DMS53 treated with DMSO at 0.1 percent for 48 hours (cell line): ENCODE data around the gene HCRT.
"Not testable (repeated sequence)": the region's sequence is repeated elsewhere in the genome, so short reads cannot be mapped to it uniquely, and the experiment has no call there.

Source experiments
- DNase-seq: peaks from one replicate; lab custom pipeline; 2025; ENCODE audit not compliant: unreplicated experiment; lab: John Stamatoyannopoulos, UW

Gene HCRT

GRCh38 chr17:42180411-42180921 is 4.8 kb downstream of the HCRT start:
- no peak for DNase-seq

DNA sequence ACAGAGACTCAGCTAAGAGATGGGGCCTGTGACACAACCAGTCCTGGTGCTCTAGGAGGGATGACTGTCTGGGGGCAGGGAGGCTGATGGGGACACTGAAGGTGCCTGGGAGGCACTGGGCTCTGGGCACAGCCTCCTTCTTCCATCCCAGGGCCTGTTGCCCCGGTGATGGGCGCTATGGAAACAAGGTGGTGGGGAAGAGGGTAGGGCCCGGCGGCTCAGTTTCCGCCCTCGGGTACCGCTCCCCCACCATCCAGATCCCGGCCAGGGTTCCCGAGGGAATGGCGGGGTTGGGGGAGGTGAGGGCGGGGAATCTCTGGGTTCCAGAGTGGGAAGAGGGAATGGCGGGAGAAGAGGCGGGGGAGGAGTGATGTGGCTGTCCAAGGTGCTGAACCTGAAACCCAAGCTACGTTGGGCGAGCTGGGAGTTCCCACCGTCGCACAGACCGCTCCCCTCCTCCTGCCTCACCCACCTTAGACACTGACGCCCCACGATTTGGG is 5.3 kb downstream of the HCRT start:
- DNase-seq, result no peak

- no peak for DNase-seq
These were observed 5.9 kb downstream of the HCRT start for GRCh38 chr17:42179335-42179734.

DNA sequence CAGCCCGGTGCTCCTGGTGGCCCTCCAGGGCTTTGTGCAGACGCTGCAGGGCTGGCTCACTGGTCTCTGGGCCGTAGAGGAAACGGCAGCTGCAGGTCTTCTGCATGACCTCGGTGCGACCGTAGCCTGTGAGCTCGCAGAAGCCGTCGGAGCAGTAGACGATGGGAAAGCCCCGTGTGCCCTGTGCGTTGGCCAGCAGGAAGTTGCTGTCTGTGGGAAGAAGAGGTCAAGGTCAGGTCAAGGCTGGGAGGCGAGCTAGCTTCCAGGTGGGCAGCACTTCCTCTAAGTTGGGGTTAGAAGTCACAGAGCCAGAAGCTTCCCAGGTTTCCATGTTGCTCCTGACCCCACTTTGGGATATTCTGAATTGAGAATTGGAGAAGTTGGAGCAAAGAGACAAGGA is 6.4 kb downstream of the HCRT start:
- no peak for DNase-seq

GRCh38 chr17:42177684-42178083 is 7.6 kb downstream of the HCRT start:
- DNase-seq, result no peak

GRCh38 chr17:42174126-42174783 is 11.0 kb downstream of the HCRT start:
- DNase-seq, result no peak

DNA sequence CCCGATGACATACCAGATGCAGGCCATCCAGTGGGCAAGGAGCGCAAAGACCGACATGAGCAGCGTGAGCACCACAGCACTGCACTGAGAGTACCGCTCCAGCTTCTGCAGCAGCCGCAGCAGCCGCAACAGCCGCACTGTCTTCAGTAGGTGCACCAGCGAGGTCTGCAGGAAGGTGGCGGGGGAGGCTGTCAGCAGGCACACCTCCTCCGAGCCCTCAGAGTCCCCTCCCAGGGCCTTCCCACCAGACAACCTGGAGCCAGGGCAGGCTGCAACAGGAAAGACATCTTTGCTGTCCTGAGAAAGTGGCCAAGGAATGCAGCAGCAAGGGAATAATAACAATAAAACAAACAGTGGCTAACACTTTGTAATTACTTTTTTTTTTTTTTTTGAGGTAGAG is 13.4 kb downstream of the HCRT start:
- no peak for DNase-seq

GRCh38 chr17:42169351-42169750 is 15.9 kb downstream of the HCRT start:
- no peak for DNase-seq

- DNase-seq, result no peak
These were observed 17.4 kb downstream of the HCRT start for GRCh38 chr17:42167807-42168206.

DNA sequence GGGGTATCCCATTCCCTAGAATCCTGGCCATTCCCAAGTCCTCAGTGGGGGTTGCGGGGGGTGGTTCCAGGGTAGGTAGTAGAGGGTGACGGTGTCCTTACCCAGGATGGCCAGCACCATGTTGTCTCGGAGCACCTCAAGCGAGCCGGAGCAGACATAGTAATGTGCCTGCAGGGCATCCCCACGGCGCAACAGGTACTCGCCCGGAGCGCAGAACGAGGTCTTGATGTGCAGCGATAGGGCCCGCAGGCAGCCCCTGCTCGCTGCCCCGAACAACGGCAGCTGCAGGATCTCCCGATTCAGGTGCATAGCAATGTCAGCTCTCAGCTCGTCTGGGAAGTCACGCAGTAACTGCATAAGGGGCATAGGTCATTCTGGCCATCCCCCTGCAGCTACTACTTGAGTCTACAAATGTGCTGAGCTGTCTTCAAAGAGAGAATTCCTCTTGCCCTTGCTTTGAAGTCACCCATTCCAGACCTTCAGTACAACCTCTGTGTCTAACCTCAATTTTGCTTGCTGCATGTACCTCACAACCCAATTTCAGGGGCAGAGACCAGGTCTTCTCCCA is 19.0 kb downstream of the HCRT start:
- no peak for DNase-seq

DNA sequence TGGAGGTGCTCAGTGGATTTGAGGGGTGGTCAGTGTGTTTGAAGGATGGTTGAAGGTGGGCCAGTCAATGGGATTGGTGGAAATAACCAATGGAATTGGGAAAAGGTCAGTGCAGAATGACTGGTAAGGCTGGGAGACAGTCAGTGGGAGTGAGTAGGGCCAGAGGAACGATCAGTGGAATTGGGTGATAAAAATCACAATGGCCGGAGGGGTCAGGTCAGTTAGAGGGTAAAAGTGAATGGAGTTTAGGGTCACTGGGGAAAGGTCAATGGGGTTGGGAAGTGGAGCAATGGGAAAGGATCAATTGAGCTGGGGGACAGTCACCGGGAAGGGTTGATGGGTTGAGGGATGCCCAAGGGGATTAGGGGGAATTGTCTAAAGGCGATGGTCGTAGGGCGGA is 19.5 kb downstream of the HCRT start:
- DNase-seq, result no peak

- no peak for DNase-seq
These were observed 21.4 kb downstream of the HCRT start for GRCh38 chr17:42163696-42164407.

DNA sequence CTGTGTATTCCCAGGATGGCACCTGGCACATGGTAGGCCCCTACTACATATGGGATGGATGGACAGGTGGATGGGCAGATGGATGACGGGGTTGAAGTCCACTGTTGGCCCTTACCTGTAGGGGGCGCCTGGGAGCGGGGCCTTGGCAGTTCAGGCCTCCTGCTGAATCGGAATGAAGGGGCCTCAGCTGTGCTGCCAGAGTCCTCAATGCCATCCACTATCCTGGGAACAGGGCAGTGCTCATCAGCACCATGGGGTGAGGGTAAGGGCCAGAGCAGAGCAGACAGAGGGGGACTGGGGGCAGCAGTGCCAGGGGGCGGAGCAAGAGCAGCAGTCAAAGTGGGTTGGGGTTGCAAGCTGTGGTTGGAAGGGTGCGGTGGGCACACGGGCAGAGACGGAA is 22.1 kb downstream of the HCRT start:
- DNase-seq, result no peak

DNA sequence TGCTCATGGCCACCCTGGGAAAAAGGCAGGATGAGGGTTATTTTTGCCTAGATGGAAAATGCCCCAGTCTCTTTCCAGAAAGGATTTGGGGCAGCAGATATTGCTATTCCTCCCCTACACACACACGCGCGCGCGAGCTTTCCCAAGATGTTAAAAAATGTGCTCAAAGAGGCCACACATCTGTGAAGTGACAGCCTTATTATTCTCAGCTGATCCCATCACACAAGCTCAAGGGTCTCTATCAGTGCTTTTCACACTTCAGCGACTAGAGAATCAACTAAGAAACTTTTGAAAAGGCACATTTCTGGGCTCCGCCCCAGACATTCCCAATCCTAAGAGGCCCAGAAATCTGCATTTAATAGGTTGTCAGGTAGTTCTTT is 24.7 kb downstream of the HCRT start:
- no peak for DNase-seq

- DNase-seq, result no peak
These were observed 25.3 kb downstream of the HCRT start for GRCh38 chr17:42159796-42160530.

DNA sequence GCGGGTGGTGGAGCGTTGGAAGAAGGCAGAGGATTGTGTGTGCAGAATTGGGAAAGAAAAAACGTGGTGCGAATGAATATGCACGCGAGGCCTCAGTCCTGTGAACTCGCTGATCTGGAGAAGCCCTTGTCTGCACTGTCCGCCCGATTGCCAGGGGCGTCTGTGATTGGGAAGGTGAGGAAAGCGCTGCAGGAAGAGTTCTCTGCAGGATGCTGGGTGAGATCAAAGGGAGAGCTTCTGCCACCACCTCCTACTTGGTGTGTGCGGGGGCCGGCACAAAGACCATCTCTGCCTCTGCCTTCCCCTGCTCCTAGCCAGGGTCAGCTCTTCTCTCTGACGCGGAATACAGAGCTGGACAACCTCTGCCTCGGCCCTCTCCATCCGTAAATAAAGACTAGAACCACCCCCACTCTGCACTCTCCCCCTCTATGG is 29.6 kb downstream of the HCRT start:
- DNase-seq, result no peak

- DNase-seq, result no peak
These were observed 31.1 kb downstream of the HCRT start for GRCh38 chr17:42153919-42154742.

DNA sequence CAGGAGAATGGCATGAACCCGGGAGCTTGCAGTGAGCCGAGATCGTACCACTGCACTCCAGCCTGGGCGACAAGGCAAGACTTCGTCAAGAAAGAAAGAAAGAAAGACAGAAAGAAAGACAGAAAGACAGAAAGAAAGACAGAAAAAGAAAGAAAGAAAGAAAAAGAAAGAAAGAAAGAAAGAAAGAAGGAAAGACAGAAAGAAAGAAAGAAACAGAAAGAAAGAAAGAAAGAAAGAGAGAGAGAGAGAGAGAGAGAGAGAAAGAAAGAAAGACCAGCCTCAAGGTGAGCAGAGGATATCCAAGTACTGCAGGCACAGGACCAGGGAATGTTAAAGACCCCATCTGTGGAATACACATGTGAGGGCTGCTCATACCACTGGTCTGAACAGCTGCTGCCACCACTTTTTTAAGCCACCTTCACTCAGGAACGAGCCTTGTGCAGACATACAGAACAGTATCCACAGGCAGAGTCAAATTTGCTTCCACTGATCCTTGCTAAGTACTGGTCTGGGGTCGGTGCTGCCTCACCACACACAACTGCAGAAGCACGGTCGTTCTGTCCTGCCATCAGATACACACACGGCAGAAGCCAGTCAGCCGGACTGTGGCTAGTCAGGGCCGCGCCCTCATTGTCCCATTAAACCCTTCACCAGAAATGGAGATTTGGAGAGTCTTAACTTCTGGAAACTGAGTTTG is 38.2 kb downstream of the HCRT start:
- no peak for DNase-seq

DNA sequence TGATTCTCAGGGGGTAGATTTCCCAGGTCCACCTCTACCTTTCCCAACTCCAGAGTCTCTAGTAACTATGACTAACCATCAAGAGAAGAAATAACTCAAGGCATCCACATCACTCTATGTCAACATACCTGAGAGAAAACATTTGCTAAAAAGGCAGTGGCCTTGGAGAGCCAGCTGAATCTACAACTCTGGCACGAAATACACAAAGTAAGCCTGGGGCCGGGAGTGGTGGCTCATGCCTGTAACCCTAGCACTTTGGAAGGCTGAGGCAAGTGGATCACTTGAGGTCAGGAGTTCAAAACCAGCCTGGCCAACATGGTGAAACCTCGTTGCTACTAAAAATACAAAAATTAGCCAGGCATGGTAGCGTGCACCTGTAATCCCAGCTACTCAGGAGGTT is 42.1 kb downstream of the HCRT start:
- DNase-seq, result not testable (repeated sequence)

GRCh38 chr17:42142371-42142896 is 42.8 kb downstream of the HCRT start:
- DNase-seq, result no peak
